ENCODE results near the gene SETD2. TPM values are rescaled to one million over a fixed set of nuclear protein-coding genes. Genes with fewer than 3 reads are reported as not detected.

Gene SETD2
- polyA plus RNA-seq, 3 donors, result 3.1 to 22.4 (median 7.5) TPM

GRCh38 chr3:47158208-47158607 lies 5.7 kb downstream of the SETD2 start:
- peak overlapping the region in 4 of 7 donors; percentile 35 to 90 (median 66) for H3K27ac Mint-ChIP-seq
- Histone ChIP-seq H4K20me1 (ENCODE audit: insufficient read depth, low read length) (peaks cover 99% of the 10 kb centered on the region), H2AFZ (ENCODE audit: insufficient read depth, low read depth, low read length, poor library complexity, severe bottlenecking) (no peak overlapping the region), H3K4me2 (replicated peaks; ENCODE audit: extremely low read depth, low read length, poor library complexity, severe bottlenecking) (no peak overlapping the region), H3K4me1 (ENCODE audit: control insufficient read depth in 1 of 2, insufficient read depth in 2 of 2, low read length in 2 of 2) (peaks cover 42 to 54% of the 10 kb centered on the region in 2 donors), H3K36me3 (replicated peaks in 1 of 2; ENCODE audit: control insufficient read depth in 1 of 2, insufficient read depth in 2 of 2, low read length in 2 of 2) (no peaks in the 10 kb centered on the region), H3K79me2 (ENCODE audit: insufficient read depth, low read length) (peaks cover 100% of the 10 kb centered on the region), H3K27ac (ENCODE audit: low read depth in 1 of 2, low read length in 2 of 2) (peak overlapping the region in 1 of 2 donors; percentile 28), H3K9ac (ENCODE audit: insufficient read depth, low read length, poor library complexity, severe bottlenecking) (no peak overlapping the region), H3K4me3 (replicated peaks in 1 of 3; ENCODE audit: low read depth in 2 of 3, low read length in 3 of 3) (no peak overlapping the region), H3K27me3 (ENCODE audit: control insufficient read depth in 2 of 2, insufficient read depth in 2 of 2, low read length in 2 of 2) (no peaks in the 10 kb centered on the region), H3K9me3 (replicated peaks in 1 of 2; ENCODE audit: control insufficient read depth in 1 of 2, insufficient read depth in 1 of 2, low read length in 2 of 2) (no peaks in the 10 kb centered on the region)
- peak in 1 of 3 donors; percentile 12 for DNase-seq
- H3K27me3 Mint-ChIP-seq (ENCODE audit: low read depth in 3 of 3), result no peaks in the 10 kb centered on the region
- H3K36me3 Mint-ChIP-seq, result peaks cover 2 to 8% of the 10 kb centered on the region in 2 donors
- TF ChIP-seq CTCF (IDR thresholded peaks at IDR 0.05), result no peak
- intact Hi-C loops (cut with micrococcal nuclease), result no loop called here
- H3K4me1 Mint-ChIP-seq, result peaks cover 69% of the 10 kb centered on the region
- no peak overlapping the region for H3K4me3 Mint-ChIP-seq
- H3K9me3 Mint-ChIP-seq, result no peaks in the 10 kb centered on the region

GRCh38 chr3:47156396-47156795 lies 7.5 kb downstream of the SETD2 start:
- TF ChIP-seq CTCF (IDR thresholded peaks at IDR 0.05), result no peak
- Mint-ChIP-seq H3K4me1 (peaks cover 65% of the 10 kb centered on the region), H3K27ac (peak overlapping the region in 2 of 7 donors; percentile 31 to 48), H3K36me3 (peaks cover 2 to 8% of the 10 kb centered on the region in 2 donors), H3K27me3 (ENCODE audit: low read depth in 3 of 3) (no peaks in the 10 kb centered on the region), H3K4me3 (no peak overlapping the region), H3K9me3 (no peaks in the 10 kb centered on the region)
- Histone ChIP-seq H2AFZ (ENCODE audit: insufficient read depth, low read depth, low read length, poor library complexity, severe bottlenecking) (no peak overlapping the region), H3K4me2 (replicated peaks; ENCODE audit: extremely low read depth, low read length, poor library complexity, severe bottlenecking) (no peak overlapping the region), H3K4me1 (ENCODE audit: control insufficient read depth in 1 of 2, insufficient read depth in 2 of 2, low read length in 2 of 2) (peaks cover 29 to 35% of the 10 kb centered on the region in 2 donors), H3K79me2 (ENCODE audit: insufficient read depth, low read length) (peaks cover 100% of the 10 kb centered on the region), H4K20me1 (ENCODE audit: insufficient read depth, low read length) (peaks cover 100% of the 10 kb centered on the region), H3K4me3 (replicated peaks in 1 of 3; ENCODE audit: low read depth in 2 of 3, low read length in 3 of 3) (no peak overlapping the region), H3K36me3 (replicated peaks in 1 of 2; ENCODE audit: control insufficient read depth in 1 of 2, insufficient read depth in 2 of 2, low read length in 2 of 2) (no peaks in the 10 kb centered on the region), H3K9me3 (replicated peaks in 1 of 2; ENCODE audit: control insufficient read depth in 1 of 2, insufficient read depth in 1 of 2, low read length in 2 of 2) (no peaks in the 10 kb centered on the region), H3K27ac (ENCODE audit: low read depth in 1 of 2, low read length in 2 of 2) (peak overlapping the region in 1 of 2 donors; percentile 29), H3K9ac (ENCODE audit: insufficient read depth, low read length, poor library complexity, severe bottlenecking) (no peak overlapping the region), H3K27me3 (ENCODE audit: control insufficient read depth in 2 of 2, insufficient read depth in 2 of 2, low read length in 2 of 2) (no peaks in the 10 kb centered on the region)
- no CpG with 5 or more reads among the region's 1 CpG for WGBS (ENCODE audit: insufficient coverage)
- no peak for DNase-seq
- intact Hi-C loops (cut with micrococcal nuclease), result no loop called here
